A204.1 (cell line): ENCODE measurements around the gene VSTM2L.

ENCODE experiments used
- FAIRE-seq: peaks from 2 replicates; lab custom pipeline; 2012; peaks lifted over from hg19 to GRCh38; lab: Jason Lieb, UNC

Gene VSTM2L

GRCh38 chr20:37971561-37972127 is 68.7 kb downstream of the VSTM2L start:
- FAIRE-seq, result no peak

GRCh38 chr20:37972256-37973058 is 69.5 kb downstream of the VSTM2L start:
- FAIRE-seq, result no peak

- FAIRE-seq, result no peak
Observed at GRCh38 chr20:37973059-37973910, 70.4 kb downstream of the VSTM2L start.

DNA sequence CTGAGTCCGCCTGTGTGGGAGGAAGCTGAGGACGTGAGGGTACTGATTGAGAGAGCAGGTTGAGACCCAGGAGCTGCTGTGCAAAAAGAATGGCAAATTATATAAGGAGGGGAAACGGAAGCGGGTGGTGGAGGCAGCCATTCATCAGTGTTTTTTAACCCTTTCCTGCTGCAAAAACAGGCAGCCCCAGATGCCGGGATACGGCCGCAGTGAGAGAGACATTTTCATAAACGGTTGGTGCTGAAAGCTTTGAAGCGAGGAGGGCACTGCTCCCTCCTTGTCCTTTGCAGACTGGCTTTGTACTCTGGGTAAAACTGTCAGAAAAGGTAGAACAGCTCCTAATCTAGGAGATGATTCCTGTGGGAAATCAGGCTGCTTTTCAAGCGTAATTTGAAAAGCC is 74.0 kb downstream of the VSTM2L start:
- no peak for FAIRE-seq

GRCh38 chr20:37977338-37977737 is 74.4 kb downstream of the VSTM2L start:
- FAIRE-seq, result no peak

DNA sequence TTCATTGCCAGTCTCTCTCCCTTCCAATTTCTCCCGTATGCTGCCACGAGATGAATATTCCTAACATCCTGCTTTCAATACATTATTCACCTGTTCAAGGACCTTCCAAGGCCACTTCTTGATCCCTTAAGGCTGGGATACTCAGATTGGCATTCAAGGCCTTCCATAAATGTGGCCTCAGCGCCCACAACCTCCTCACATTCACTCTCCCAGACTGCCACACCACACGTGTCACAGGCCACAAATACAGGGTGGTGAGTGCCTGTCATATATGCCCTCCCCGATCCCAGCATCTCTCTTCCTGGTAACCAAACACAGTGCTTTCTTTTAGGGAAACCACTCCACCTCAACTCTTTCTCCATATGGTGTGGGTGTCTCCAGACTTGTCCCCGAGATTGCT is 74.9 kb downstream of the VSTM2L start:
- FAIRE-seq, result no peak

- no peak for FAIRE-seq
Observed at GRCh38 chr20:37979021-37979985, 76.4 kb downstream of the VSTM2L start.

DNA sequence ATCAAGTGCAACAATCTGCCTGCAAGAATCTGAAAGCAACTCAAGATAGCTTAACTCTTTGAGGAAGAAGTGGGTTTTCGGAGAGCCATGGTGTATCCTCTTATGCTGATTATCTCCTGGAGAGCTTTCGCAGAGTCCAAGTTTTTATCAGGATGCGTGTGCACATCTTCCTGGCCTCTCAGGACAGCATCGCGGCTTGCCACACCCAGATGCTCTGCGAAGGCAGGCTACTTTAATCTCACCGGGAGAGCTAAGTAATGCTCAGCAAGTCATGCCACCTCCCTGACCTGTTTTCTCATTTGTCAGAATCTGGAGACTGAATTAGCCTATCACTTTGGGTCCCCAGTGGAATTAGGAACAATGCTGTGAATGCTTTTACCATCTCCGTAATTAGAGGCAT is 77.5 kb downstream of the VSTM2L start:
- FAIRE-seq, result no peak

DNA sequence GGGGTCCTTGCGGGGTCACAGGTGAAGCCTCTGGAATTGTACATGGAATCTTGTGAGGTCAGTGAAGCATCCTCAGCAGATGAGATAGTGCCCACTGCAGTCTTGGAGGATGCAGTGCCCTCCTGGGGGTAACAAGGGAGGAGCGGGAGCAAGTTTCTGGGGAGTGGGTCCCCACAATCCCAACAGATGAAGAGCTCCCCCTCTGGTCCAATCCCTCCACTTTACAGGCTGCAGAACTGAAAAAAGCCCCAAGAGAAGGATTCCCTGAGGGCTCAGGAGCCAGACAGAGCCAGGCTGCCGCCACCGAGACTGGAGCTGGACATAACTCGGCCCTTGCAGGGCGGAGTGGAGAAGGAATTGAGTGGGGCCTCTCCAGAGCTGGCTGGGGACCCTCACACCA is 77.9 kb downstream of the VSTM2L start:
- no peak for FAIRE-seq

DNA sequence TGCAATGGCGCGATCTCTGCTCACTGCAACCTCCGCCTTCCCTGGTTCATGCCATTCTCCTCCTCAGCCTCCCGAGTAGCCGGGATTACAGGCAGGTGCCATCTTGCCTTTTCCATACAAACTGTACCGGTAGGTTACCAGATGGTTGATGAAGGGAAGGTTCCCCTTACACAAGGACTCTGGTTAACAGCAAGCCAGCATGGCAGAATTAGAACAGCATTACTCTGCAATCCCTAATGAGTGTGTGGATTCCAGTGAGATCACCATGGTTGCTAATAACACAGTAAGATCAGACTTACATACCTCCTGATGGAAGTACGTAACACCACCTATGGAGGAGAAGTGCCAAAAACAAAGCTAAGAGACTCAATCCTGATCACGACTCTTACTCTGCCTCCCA is 78.6 kb downstream of the VSTM2L start:
- FAIRE-seq, result no peak

GRCh38 chr20:37983286-37983685 is 80.4 kb downstream of the VSTM2L start:
- FAIRE-seq, result no peak

DNA sequence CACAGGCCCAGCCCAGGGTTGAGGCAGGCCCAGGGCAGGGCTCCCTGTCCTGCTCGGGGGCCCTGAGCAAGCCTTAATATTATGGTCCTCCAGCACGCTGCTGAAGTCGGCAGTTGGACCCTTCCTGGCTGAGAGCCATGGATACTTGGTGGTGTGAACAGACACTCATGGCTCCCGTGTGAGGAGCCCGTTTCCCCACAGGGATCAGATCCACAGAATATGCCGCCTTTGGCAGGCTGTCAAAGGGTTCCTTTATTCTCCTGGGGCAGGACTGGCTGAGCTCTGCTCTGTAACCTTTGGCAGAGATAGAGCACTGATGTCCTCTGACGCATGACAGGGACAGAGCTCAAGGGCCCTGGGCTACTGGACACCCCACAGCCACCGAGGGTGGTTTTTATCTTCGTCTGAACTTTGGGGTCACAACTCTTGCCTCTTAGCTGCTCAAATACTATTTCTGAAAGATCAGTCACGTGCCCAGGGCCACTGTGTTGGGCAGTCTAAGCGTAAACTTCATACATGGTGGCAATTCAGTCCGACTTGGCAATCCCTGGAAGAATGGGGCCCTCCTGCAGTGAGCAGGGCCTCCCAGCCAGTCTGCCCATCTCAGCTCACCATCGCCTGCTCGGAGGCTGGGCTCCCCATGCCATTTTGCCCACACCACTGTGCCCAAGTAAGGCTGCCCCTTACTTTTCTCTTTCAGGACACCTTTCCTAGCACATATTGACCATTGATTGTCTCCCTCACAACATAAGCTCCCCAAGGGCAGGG is 81.3 kb downstream of the VSTM2L start:
- FAIRE-seq, result no peak

- FAIRE-seq, result no peak
Observed at GRCh38 chr20:37986044-37986858, 83.3 kb downstream of the VSTM2L start.

DNA sequence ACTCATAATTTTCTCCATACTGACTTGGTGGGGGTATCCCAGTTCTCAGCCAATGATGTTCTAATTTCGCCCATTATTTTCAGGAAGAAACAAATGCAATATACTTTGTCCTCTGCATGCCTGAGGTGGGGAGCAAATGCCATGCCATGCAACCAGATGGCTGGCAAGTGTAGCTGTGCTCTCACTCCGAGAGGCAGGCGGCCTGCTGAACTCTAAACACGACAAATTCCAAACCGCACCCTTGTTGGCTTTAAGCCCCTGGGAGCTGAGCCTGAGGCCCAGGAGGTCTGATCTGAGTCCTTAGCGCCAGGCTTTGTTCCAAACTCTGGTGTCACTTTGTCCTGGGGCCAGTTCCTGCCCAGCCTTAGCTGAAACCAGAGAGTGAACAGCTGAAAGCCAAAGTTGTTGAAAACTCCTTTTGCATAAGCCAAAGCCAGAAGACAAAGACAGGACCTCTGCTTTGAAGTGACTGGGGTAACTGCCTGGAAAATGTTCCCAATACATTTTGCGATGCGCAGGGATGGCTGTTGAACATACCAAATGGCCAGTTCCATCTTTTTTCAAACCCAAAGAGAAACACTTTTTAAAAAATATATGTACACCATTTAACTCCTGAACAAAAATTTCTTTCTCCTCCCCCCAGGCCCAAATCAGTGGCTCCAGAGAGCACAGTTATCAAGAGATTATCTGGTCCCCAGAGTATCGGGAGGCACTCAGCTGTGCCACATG is 84.1 kb downstream of the VSTM2L start:
- no peak for FAIRE-seq

GRCh38 chr20:37987602-37988290 is 84.8 kb downstream of the VSTM2L start:
- no peak for FAIRE-seq

- FAIRE-seq, result no peak
Observed at GRCh38 chr20:37988306-37988954, 85.5 kb downstream of the VSTM2L start.

GRCh38 chr20:37989601-37990295 is 86.8 kb downstream of the VSTM2L start:
- no peak for FAIRE-seq
